ENCODE data around the gene THADA.

Gene THADA

GRCh38 chr2:43346602-43347567, 249.0 kb downstream of the THADA start:
- no peak for DNase-seq

GRCh38 chr2:43345872-43346271, 250.0 kb downstream of the THADA start:
- DNase-seq: no peak

GRCh38 chr2:43345391-43345813, 250.4 kb downstream of the THADA start:
- no peak for DNase-seq

- no peak for DNase-seq
Observed at GRCh38 chr2:43344868-43345373, 250.9 kb downstream of the THADA start.

GRCh38 chr2:43343573-43344304, 252.1 kb downstream of the THADA start:
- no peak for DNase-seq

GRCh38 chr2:43341959-43342757, 253.7 kb downstream of the THADA start:
- no peak for DNase-seq

GRCh38 chr2:43340945-43341356, 254.9 kb downstream of the THADA start:
- DNase-seq: no peak

- DNase-seq: no peak
Observed at GRCh38 chr2:43340066-43340465, 255.8 kb downstream of the THADA start.

GRCh38 chr2:43333656-43334144, 262.1 kb downstream of the THADA start:
- no peak for DNase-seq

- no peak for DNase-seq
Observed at GRCh38 chr2:43333101-43333655, 262.7 kb downstream of the THADA start.

GRCh38 chr2:43332653-43333052, 263.2 kb downstream of the THADA start:
- no peak for DNase-seq

- no peak for DNase-seq
Observed at GRCh38 chr2:43331422-43331821, 264.4 kb downstream of the THADA start.

GRCh38 chr2:43329637-43330036, 266.2 kb downstream of the THADA start:
- no peak for DNase-seq

GRCh38 chr2:43328832-43329231, 267.0 kb downstream of the THADA start:
- DNase-seq: no peak

GRCh38 chr2:43328133-43328532, 267.7 kb downstream of the THADA start:
- no peak for DNase-seq

- DNase-seq: no peak
Observed at GRCh38 chr2:43327119-43327518, 268.7 kb downstream of the THADA start.

- no peak for DNase-seq
Observed at GRCh38 chr2:43326101-43326825, 269.6 kb downstream of the THADA start.

- no peak for DNase-seq
Observed at GRCh38 chr2:43325107-43325811, 270.6 kb downstream of the THADA start.

GRCh38 chr2:43324259-43325106, 271.4 kb downstream of the THADA start:
- DNase-seq: no peak

GRCh38 chr2:43323857-43324256, 272.0 kb downstream of the THADA start:
- DNase-seq: no peak
